HG03139 (cell line): ENCODE data around the gene FBXO44.
"Not testable (repeated sequence)": the region's sequence is repeated elsewhere in the genome, so short reads cannot be mapped to it uniquely, and the experiment has no call there.

ENCODE experiments used
- ATAC-seq: cut with Tn5 transposase; IDR thresholded peaks from one replicate; pipeline ENCODE4 v1.9.1; 2021; ENCODE audit not compliant: unreplicated experiment

Gene FBXO44

GRCh38 chr1:11639372-11639771 is 15.3 kb upstream of the FBXO44 start:
- no peak for ATAC-seq

GRCh38 chr1:11640101-11640500 is 14.6 kb upstream of the FBXO44 start:
- no peak for ATAC-seq

- no peak for ATAC-seq
Observed at GRCh38 chr1:11640944-11641343, 13.7 kb upstream of the FBXO44 start.

- ATAC-seq = no peak
Observed at GRCh38 chr1:11641776-11642305, 12.8 kb upstream of the FBXO44 start.

DNA sequence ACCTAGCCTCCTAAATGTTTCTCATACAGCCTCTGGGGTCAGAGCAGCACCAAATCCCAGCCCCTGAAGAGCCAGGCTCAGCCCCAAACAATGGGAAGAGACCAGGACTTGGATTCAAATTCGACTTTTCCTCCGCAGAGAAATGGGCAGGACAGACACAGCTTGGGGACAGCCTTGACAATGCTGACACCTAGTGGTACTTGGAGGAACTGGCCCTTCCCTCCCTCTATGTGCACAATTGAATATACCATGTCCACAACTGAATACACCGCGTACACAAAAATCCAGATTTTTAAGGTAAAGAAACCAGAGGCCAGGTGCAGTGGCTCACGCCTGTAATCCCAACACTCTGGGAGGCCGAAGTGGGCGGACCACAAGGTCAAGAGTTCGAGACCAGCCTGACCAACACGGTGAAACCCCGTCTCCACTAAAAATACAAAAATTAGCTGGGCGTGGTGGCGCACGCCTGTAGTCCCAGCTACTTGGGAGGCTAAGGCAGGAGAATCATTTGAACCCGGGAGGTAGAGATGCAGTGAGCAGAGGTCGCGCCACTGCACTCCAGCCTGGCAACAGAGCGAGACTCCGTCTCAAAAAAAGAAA is 12.2 kb upstream of the FBXO44 start:
- ATAC-seq = not testable (repeated sequence)

- no peak for ATAC-seq
Observed at GRCh38 chr1:11643782-11644181, 10.9 kb upstream of the FBXO44 start.

DNA sequence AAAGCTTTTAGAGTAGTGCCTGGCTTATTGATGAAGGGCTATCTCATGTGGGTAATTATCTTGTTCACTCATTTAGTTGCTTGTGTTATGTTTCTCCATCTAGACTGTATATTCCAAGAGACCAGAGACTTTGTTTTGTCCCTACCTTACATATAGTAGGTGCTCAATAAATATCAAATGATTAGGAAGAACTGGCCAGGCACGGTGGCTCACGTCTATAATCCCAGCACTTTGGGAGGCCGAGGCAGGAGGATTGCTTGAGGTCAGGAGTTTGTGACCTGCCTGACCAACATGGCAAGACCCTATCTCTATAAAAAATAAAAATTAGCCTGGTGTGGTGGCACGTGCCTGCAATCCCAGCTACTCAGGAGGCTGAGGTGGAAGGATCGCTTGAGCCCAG is 9.4 kb upstream of the FBXO44 start:
- ATAC-seq = no peak

- ATAC-seq = no peak
Observed at GRCh38 chr1:11645670-11646265, 8.9 kb upstream of the FBXO44 start.

- ATAC-seq = no peak
Observed at GRCh38 chr1:11646317-11646716, 8.4 kb upstream of the FBXO44 start.

GRCh38 chr1:11647333-11647732 is 7.3 kb upstream of the FBXO44 start:
- no peak for ATAC-seq

- ATAC-seq = no peak
Observed at GRCh38 chr1:11648039-11648438, 6.6 kb upstream of the FBXO44 start.

DNA sequence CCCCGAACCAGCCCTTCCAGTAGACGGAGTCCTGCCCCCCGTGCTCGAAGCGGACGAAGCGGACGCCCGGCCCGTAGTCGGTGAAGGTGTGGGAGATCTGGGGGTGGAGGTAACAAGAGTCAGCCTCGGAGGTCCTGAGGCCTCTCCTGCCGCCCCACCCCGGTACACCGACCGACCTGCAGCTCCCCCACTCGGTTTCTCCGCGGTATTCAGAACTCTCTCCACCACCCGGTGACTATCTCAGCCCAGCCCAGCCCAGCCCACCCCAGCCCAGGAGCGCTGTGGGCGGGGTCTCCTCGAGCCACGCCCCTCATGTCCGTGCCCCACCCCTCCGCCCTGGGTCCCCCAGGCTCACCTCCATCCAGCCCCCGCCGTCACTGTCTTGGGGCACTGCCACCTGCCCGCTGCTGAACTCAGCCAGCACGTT is 5.9 kb upstream of the FBXO44 start:
- no peak for ATAC-seq

DNA sequence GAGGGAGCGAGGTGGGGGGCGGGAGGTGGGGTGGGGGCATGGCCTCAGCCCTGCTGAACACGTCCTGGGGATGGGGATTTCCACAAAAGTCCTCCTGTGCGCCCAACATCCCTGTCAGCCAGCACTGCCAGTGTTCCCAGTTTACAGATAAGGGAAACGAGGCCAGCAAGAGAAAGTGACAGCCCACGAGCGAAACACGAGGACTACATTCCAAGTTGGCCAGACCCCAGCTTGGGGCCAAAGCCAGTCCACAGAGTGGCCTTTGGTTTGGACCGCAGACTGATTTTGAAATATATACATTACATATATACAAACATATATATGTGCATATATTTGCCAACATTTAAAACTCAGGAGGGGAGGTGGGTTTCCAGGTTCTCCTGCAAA is 5.4 kb upstream of the FBXO44 start:
- no peak for ATAC-seq

DNA sequence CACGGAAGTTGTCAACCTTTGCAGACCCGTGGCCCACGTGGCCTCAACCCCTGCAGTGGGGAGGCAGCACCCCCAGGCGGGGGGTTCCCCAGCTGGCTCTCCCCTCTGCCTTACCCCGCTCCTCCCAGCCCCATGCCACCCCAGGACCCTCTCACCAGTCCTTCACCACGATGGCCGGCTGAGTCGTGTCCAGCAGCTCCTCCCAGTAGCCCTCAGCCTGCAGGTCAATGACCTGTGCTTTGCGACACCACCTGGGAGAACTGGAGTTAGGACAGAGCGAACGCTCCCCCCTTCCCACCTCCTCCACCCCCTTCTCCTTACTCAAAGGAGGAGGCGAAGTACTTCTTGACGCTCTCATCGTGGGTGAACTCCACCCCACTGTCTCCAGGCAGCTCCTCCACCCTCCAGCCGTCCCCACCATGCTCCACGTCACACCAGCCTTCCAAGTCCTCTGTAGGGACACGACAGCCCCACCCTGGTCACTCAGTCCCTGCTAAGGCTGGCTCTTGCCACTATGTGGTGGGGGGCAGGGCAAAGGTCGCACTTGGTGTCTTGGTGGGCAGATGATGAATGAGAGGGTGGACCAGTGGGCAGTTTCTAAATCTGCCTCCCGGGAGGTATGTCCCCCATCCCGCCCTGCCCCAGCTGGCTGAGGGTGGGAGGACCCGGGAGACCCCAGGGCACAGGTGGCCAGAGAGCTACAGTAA is 4.9 kb upstream of the FBXO44 start:
- ATAC-seq = no peak

GRCh38 chr1:11650331-11650991 is 4.2 kb upstream of the FBXO44 start:
- ATAC-seq = no peak

DNA sequence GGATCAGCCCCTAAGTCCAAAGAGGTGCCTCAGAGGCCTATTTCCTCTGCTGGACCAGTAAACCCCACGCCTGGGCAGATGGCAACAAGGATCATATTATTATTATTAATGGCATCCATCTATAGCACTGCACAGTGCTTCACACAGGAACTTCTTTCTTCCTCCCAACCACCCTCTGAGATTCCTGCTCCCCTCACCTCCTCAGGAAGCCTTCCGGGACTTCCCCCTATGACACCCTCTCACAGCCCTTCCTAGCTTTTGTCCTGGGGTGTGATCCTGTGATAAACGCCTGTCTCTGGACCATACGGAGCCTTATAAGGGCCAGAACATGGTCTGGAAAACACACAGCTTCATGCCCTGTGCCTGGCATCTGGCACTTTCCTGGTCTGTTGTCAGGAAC is 3.7 kb upstream of the FBXO44 start:
- ATAC-seq = no peak

GRCh38 chr1:11652203-11652780 is 2.4 kb upstream of the FBXO44 start:
- ATAC-seq = no peak

DNA sequence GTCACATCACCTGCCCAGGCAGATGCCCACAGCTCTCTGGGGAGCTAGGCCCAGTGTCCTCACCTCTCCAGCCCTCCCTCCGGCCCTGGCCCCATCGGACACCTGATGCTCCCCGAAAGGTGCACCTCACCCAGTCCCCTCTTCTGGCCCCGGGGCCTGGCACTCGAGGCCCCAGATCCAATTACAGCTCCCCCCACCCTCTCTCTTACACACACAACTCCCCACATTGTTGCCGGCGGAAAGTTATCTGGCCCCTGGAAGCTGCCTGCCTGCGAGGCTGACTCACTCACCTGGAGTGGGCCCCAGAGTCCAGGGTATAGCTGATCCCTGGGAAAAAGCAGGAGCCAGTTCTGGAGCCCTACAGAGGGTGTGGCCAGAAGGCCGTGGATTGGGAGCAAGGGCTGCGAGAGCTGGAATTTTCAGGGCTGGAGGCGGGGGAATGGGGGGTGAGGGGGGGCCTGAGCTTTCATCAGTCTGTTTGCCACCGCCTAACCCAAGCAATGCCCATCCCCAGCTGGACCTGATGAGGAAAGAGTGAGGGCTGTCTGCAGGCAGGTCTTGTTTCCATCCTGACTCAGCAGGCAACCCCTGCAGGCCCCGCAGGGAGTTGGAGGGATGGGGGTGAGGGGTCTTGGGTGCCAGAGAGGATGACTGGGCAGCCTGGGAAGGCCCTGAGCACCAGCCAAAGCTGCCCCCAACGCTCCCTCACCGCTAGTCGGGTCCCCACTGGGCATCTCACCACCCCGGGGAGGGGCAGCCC is 1.4 kb upstream of the FBXO44 start:
- ATAC-seq = no peak

DNA sequence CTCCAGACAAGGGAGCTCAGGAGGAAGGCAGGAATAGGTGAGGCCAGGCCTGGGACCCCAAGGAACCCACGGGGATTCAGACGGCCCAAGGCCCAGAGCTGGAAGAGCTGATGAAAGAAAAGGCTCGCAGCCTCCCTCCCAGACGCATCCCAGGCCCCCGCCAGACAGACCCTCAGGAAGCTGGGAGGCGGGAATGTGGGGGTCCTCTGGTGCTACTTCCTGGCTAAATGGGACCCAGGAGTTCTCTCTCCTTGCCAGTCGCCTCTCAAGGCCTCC is 878 bp upstream of the FBXO44 start:
- ATAC-seq = no peak

DNA sequence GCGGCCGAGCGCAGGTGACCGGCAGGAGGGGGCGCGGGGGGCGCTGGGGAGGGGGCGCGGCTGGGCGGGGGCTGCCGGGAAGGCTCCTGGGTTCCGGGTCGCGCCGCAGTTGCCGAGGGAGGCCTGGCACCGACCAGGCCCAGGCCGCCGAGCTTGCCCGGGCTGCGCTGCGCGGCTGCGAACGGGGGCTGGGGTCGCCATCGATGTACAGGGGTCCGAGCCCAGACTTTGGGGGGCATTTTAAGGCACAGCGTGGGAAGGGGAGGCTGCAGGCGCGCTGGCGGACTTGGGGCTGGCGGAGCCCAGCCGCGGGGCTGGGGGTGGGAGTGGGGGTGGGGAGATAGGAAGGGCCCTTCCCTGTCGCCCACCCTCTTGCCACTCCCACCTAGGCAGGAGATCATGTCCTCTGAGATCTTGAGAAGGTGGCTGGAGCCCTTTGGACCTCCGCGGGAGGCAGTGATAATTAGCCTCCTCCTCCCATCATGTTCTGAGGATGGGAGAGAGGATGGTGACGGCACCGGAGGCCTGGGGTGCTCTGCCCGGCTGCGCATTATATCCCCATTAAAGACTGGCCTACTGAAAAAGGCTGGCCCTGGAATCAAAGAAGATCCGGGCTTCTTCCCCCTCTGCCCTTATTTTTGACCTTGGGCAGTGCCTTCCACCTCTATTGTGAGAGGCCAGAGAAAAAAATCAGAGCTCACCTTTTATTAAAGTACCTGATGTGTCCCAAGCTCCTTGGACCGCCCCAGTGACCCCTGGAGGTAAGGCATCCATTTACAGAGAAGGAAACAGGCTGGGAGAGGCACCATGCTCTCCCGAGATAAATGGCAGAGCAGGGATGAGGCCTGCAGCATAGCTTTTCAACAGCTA is 497 bp downstream of the FBXO44 start:
- no peak for ATAC-seq
